ENCODE data around the gene DUSP5. TPM values are rescaled to one million over a fixed set of nuclear protein-coding genes. Genes with fewer than 3 reads are reported as not detected.

DUSP5 gene
- total and polyA plus RNA-seq, 12 donors: 5.3 to 53.7 (median 21.2) TPM

DNA sequence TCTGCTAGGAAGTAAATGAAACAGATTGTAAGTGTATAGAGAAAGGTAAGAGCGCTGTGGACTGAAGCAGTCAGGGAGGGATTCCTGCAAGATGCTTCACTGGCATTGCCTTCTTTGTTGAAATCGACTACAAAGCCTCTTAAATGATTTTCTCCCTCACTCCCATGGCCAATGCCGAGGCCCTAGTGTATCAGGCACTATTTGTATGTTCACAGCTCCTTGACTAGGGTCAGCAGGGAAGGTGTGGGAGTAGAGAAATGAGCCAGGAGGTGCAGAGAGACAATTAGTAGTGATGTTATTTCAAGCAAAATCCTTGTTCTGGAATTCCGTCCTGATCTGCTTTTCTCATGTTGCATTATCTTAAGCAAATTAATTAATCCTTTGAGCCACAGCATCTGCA is 22.9 kb upstream of the DUSP5 start:
- TF ChIP-seq, protein P1, sequence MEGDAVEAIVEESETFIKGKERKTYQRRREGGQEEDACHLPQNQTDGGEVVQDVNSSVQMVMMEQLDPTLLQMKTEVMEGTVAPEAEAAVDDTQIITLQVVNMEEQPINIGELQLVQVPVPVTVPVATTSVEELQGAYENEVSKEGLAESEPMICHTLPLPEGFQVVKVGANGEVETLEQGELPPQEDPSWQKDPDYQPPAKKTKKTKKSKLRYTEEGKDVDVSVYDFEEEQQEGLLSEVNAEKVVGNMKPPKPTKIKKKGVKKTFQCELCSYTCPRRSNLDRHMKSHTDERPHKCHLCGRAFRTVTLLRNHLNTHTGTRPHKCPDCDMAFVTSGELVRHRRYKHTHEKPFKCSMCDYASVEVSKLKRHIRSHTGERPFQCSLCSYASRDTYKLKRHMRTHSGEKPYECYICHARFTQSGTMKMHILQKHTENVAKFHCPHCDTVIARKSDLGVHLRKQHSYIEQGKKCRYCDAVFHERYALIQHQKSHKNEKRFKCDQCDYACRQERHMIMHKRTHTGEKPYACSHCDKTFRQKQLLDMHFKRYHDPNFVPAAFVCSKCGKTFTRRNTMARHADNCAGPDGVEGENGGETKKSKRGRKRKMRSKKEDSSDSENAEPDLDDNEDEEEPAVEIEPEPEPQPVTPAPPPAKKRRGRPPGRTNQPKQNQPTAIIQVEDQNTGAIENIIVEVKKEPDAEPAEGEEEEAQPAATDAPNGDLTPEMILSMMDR (IDR thresholded peaks at IDR 0.05): no peak
- WGBS, 2 donors: 76 to 81% methylated on average over 4 of the region's 4 CpGs
- Histone ChIP-seq H3K4me1 (no peaks in the 10 kb centered on the region), H3K27me3 (no peaks in the 10 kb centered on the region), H3K9me3 (no peaks in the 10 kb centered on the region), H3K27ac (no peak overlapping the region), H3K4me3 (no peak overlapping the region), H3K36me3 (no peaks in the 10 kb centered on the region)
- intact Hi-C loops (cut with DNase I): no loop called here
- ATAC-seq (no peak), DNase-seq (no peak)

DNA sequence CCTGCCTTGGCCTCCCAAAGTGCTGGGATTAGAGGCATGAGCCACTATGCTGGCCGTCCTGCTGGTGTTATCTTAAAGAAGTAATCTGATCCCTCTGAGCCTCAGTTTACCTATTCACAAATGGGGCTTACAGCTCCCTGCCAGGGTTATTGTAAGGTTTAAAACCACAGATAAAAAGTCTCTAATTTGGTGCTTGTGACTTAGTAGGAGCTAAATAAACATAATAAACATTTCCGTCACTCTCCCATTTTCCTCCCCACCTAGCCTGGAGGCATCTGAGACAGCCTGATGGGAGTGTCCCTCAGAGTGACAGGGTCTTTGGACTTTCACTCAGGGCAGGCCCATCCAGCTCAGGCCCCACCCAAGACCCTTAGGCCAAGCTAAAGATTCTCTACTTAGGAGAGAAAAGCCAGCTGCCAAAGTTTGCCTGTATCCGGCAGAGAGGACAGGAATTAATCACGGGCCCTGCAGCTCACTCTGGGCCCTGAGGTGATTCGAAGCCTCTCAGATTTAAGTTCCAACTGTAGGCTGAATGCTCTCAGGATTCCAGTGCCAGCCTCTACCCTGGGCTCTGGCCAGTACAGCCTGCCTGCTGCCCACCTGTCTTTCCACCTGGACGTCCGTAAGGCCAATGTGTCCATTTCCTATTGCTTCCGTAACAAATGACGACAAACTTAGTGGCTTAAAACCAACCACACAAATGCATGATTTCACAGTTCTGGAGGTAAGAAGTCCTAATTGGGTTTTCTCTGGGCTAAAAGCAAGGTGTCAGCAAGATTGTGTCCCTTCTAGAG is 21.8 kb upstream of the DUSP5 start:
- Histone ChIP-seq H3K27me3 (no peaks in the 10 kb centered on the region), H3K4me1 (no peaks in the 10 kb centered on the region), H3K36me3 (no peaks in the 10 kb centered on the region), H3K4me3 (no peak overlapping the region), H3K9me3 (no peaks in the 10 kb centered on the region), H3K27ac (no peak overlapping the region)
- DNase-seq: no peak
- WGBS, 2 donors: 91 to 94% methylated on average over 9 of the region's 9 CpGs
- intact Hi-C loops (cut with DNase I): no loop called here
- no peak for ATAC-seq
- TF ChIP-seq, protein P1 (IDR thresholded peaks at IDR 0.05): no peak

DNA sequence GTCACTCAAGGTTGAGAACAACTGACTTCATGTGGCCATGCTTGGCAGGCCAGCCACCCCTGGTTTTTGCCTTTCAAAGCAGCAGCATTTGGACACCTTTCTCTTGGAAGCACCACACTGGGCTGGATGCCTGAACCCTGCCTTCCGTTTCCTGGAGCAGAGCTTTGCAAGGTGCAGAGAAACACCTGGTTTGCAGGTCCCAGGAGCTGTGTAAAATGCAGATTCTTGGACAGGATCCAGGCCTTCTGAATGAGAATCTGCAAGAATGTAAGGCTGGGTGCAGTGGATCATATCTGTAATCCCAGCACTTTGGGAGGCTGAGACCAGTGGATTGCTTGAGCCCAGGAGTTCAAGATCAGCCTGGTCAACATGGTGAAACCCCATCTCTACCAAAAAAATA is 18.0 kb upstream of the DUSP5 start:
- H3K27ac ChIP-seq: no peak overlapping the region
- TF ChIP-seq, protein P1 (IDR thresholded peaks at IDR 0.05): no peak
- intact Hi-C loops (cut with DNase I): no loop called here
- H3K4me3 ChIP-seq: no peak overlapping the region
- ATAC-seq: no peak
- WGBS, 2 donors: 72 to 77% methylated on average over 1 of the region's 1 CpG
- H3K27me3 ChIP-seq: no peaks in the 10 kb centered on the region
- no peaks in the 10 kb centered on the region for H3K4me1 ChIP-seq
- DNase-seq: no peak
- no peaks in the 10 kb centered on the region for H3K9me3 ChIP-seq
- H3K36me3 ChIP-seq: no peaks in the 10 kb centered on the region

DNA sequence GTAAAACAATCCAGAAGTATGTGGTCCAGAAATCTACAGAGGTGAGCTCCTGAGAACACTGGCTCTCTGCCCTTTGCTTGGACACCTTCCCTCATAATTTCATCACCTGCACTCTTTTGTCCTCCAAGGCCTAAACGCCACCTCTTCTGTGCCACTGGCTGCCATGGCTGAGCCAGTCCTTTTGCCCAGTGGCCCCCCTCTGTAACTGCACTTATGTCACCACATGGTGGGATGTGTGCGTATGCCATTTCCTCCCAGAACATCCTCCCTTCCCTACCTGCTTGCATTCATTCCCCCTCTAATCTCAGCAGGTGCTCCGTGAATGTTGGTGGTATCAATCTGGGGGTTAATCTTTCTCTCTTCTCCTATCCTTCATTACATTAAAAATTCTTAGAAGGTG is 17.3 kb upstream of the DUSP5 start:
- Histone ChIP-seq H3K4me1 (no peaks in the 10 kb centered on the region), H3K4me3 (no peak overlapping the region), H3K27me3 (no peaks in the 10 kb centered on the region), H3K9me3 (no peaks in the 10 kb centered on the region), H3K27ac (no peak overlapping the region), H3K36me3 (no peaks in the 10 kb centered on the region)
- DNase-seq: no peak
- no peak for ATAC-seq
- 57 to 83% methylated on average over 3 of the region's 3 CpGs for WGBS, 2 donors
- intact Hi-C loops (cut with DNase I): no loop called here
- TF ChIP-seq, protein P1 (IDR thresholded peaks at IDR 0.05): no peak

Data from heart right ventricle (tissue), 16 donors.